WTC11 (cell line): ENCODE measurements around the gene XKR7. TPM values are rescaled to one million over a fixed set of nuclear protein-coding genes. Genes with fewer than 3 reads are reported as not detected.

Experiments used
- ATAC-seq: fragments of 200-7000 bp; cut with Tn5 transposase; 2 replicates; pipeline ENCODE4 v1.10.0; 2021; ENCODE audit warnings: mild to moderate bottlenecking, moderate library complexity
- CTCF ChIA-PET: fragments of 300-600 bp; sonication (Branson Sonifier 250); formaldehyde crosslinking; loops from one replicate; lab custom pipeline; 2021; ENCODE audit warnings: antibody characterized with exemption; lab: Charles Lee
- POLR2A ChIA-PET: fragments of 350-600 bp; sonication (Branson Sonifier 250); formaldehyde crosslinking; loops from one replicate; lab custom pipeline; 2021; ENCODE audit warnings: antibody characterized with exemption; lab: Charles Lee
- DNase-seq: peaks from one replicate; pipeline ENCODE4 v3.0.0; 2021; ENCODE audit warnings: low spot score
- H3K27ac Mint-ChIP-seq: 2 replicates; pipeline ENCODE4 v1.8.0; 2021; ENCODE audit warnings: mixed read lengths
- H3K27me3 Mint-ChIP-seq: 2 replicates; pipeline ENCODE4 v1.8.0; 2021; ENCODE audit warnings: low read depth, mild to moderate bottlenecking, moderate library complexity, mixed read lengths
- H3K36me3 Mint-ChIP-seq: 2 replicates; pipeline ENCODE4 v1.8.0; 2021; ENCODE audit warnings: mixed read lengths
- H3K4me1 Mint-ChIP-seq: 2 replicates; pipeline ENCODE4 v1.8.0; 2022; ENCODE audit warnings: mixed read lengths
- H3K4me3 Mint-ChIP-seq: 2 replicates; pipeline ENCODE4 v1.8.0; 2021; ENCODE audit warnings: mild to moderate bottlenecking, moderate library complexity, mixed read lengths
- H3K9me3 Mint-ChIP-seq: 2 replicates; pipeline ENCODE4 v1.8.0; 2021; ENCODE audit warnings: mixed read lengths
- EMX1 ChIP-seq: fragments of 250-450 bp; sonication (Bioruptor Pico); IDR thresholded peaks from 2 replicates; pipeline ENCODE4 v1.8.0; 2021; ENCODE audit warnings: mild to moderate bottlenecking
- ETV6 ChIP-seq: sonication (generic); formaldehyde crosslinking; IDR thresholded peaks from 2 replicates; pipeline ENCODE4 v1.8.1; 2022; ENCODE audit warnings: mild to moderate bottlenecking, missing genetic modification reagents
- FOXP1 ChIP-seq: sonication (generic); formaldehyde crosslinking; IDR thresholded peaks from 2 replicates; pipeline ENCODE4 v1.8.0; 2022; ENCODE audit warnings: missing genetic modification reagents, mild to moderate bottlenecking, moderate library complexity, borderline replicate concordance
- GABPB1 ChIP-seq: sonication (generic); formaldehyde crosslinking; IDR thresholded peaks from 2 replicates; pipeline ENCODE4 v1.8.1; 2023; ENCODE audit warnings: mild to moderate bottlenecking, missing genetic modification reagents
- GRHL2 ChIP-seq: fragments of 250-450 bp; sonication (Bioruptor Pico); IDR thresholded peaks from 2 replicates; pipeline ENCODE4 v1.8.0; 2022; ENCODE audit warnings: mild to moderate bottlenecking, moderate library complexity; ENCODE audit not compliant: insufficient replicate concordance, severe bottlenecking
- GTF2I ChIP-seq: fragments of 250-450 bp; sonication (Bioruptor Pico); conservative IDR thresholded peaks from 2 replicates; pipeline ENCODE4 v1.4.0; 2021; ENCODE audit warnings: mild to moderate bottlenecking
- IRF2 ChIP-seq: sonication (generic); formaldehyde crosslinking; IDR thresholded peaks from 2 replicates; pipeline ENCODE4 v1.8.0; 2022; ENCODE audit warnings: low read depth, missing genetic modification reagents, borderline replicate concordance
- JAZF1 ChIP-seq: fragments of 250-450 bp; sonication (Bioruptor Pico); IDR thresholded peaks from 2 replicates; pipeline ENCODE4 v1.9.0; 2021; ENCODE audit warnings: moderate library complexity, mild to moderate bottlenecking, inconsistent platforms
- MYBL2 ChIP-seq: sonication (generic); formaldehyde crosslinking; IDR thresholded peaks from 2 replicates; pipeline ENCODE4 v1.8.1; 2023; ENCODE audit warnings: mild to moderate bottlenecking, moderate library complexity, missing genetic modification reagents
- NFATC4 ChIP-seq: fragments of 250-450 bp; sonication (Bioruptor Pico); IDR thresholded peaks from 2 replicates; pipeline ENCODE4 v1.9.0; 2021; ENCODE audit warnings: mild to moderate bottlenecking
- NFYB ChIP-seq: sonication (generic); formaldehyde crosslinking; conservative IDR thresholded peaks from 2 replicates; pipeline ENCODE4 v1.8.0; 2022; ENCODE audit warnings: low read depth, missing genetic modification reagents
- OVOL2 ChIP-seq: fragments of 250-450 bp; sonication (Bioruptor Pico); IDR thresholded peaks from 2 replicates; pipeline ENCODE4 v1.9.0; 2021; ENCODE audit warnings: mild to moderate bottlenecking, borderline replicate concordance
- RELA ChIP-seq: sonication (generic); formaldehyde crosslinking; IDR thresholded peaks from 2 replicates; pipeline ENCODE4 v1.8.1; 2022; ENCODE audit warnings: missing genetic modification reagents, mild to moderate bottlenecking, borderline replicate concordance
- RORB ChIP-seq: fragments of 250-450 bp; sonication (Bioruptor Pico); IDR thresholded peaks from 2 replicates; pipeline ENCODE4 v1.9.0; 2021; ENCODE audit warnings: mild to moderate bottlenecking
- SMAD3 ChIP-seq: sonication (generic); formaldehyde crosslinking; IDR thresholded peaks from 2 replicates; pipeline ENCODE4 v1.8.0; 2022; ENCODE audit warnings: missing genetic modification reagents, mild to moderate bottlenecking, borderline replicate concordance
- SMAD4 ChIP-seq: sonication (generic); formaldehyde crosslinking; IDR thresholded peaks from 2 replicates; pipeline ENCODE4 v1.8.0; 2022; ENCODE audit warnings: mild to moderate bottlenecking, missing genetic modification reagents
- SP1 ChIP-seq: sonication (generic); formaldehyde crosslinking; conservative IDR thresholded peaks from 2 replicates; pipeline ENCODE4 v1.8.1; 2022; ENCODE audit warnings: missing genetic modification reagents
- TCF7 ChIP-seq: sonication (generic); formaldehyde crosslinking; IDR thresholded peaks from 2 replicates; pipeline ENCODE4 v1.8.0; 2022; ENCODE audit warnings: mild to moderate bottlenecking, low read depth, missing genetic modification reagents, moderate library complexity
- TEAD1 ChIP-seq: sonication (generic); formaldehyde crosslinking; IDR thresholded peaks from 2 replicates; pipeline ENCODE4 v1.8.0; 2022; ENCODE audit warnings: mild to moderate bottlenecking, missing genetic modification reagents
- TEAD4 ChIP-seq: sonication (generic); formaldehyde crosslinking; IDR thresholded peaks from 2 replicates; pipeline ENCODE4 v1.8.0; 2022; ENCODE audit warnings: mild to moderate bottlenecking, missing genetic modification reagents
- ZBTB21 ChIP-seq: sonication (generic); formaldehyde crosslinking; IDR thresholded peaks from 2 replicates; pipeline ENCODE4 v1.8.1; 2023; ENCODE audit warnings: mild to moderate bottlenecking, missing genetic modification reagents, borderline replicate concordance
- ZNF219 ChIP-seq: sonication (generic); formaldehyde crosslinking; IDR thresholded peaks from 2 replicates; pipeline ENCODE4 v1.8.0; 2023; ENCODE audit warnings: missing genetic modification reagents, mild to moderate bottlenecking, borderline replicate concordance
- ZNF416 ChIP-seq: fragments of 250-450 bp; sonication (Bioruptor Pico); IDR thresholded peaks from 2 replicates; pipeline ENCODE4 v1.9.0; 2021; ENCODE audit warnings: mild to moderate bottlenecking, inconsistent platforms
- total RNA-seq: library from RNA; stranded (reverse); gene quantifications from 3 replicates; pipeline ENCODE4 v1.2.3, GENCODE V29; 2021
- TF ChIP-seq, protein P1 (sequence below): sonication (generic); formaldehyde crosslinking; IDR thresholded peaks from 2 replicates; pipeline ENCODE4 v1.8.1; 2023; ENCODE audit warnings: mild to moderate bottlenecking, missing genetic modification reagents
- TF ChIP-seq, protein P2 (sequence below): fragments of 250-450 bp; sonication (Bioruptor Pico); IDR thresholded peaks from 2 replicates; pipeline ENCODE4 v1.9.0; 2021; ENCODE audit warnings: mild to moderate bottlenecking
- TF ChIP-seq, protein P3 (sequence below): sonication (generic); formaldehyde crosslinking; IDR thresholded peaks from 2 replicates; pipeline ENCODE4 v1.8.0; 2023; ENCODE audit warnings: missing genetic modification reagents
- TF ChIP-seq, protein P4 (sequence below): sonication (generic); formaldehyde crosslinking; conservative IDR thresholded peaks from 2 replicates; pipeline ENCODE4 v1.8.1; 2022; ENCODE audit warnings: mild to moderate bottlenecking, missing genetic modification reagents
- TF ChIP-seq, protein P5 (sequence below): sonication (generic); formaldehyde crosslinking; IDR thresholded peaks from 2 replicates; pipeline ENCODE4 v1.8.1; 2023; ENCODE audit warnings: mild to moderate bottlenecking, missing genetic modification reagents, moderate library complexity
- TF ChIP-seq, protein P6 (sequence below): sonication (generic); formaldehyde crosslinking; IDR thresholded peaks from 2 replicates; pipeline ENCODE4 v1.8.1; 2023; ENCODE audit warnings: mild to moderate bottlenecking, missing genetic modification reagents, borderline replicate concordance

XKR7 gene
- total RNA-seq, 1 experiment from 2014 or later = 2.5 TPM

DNA sequence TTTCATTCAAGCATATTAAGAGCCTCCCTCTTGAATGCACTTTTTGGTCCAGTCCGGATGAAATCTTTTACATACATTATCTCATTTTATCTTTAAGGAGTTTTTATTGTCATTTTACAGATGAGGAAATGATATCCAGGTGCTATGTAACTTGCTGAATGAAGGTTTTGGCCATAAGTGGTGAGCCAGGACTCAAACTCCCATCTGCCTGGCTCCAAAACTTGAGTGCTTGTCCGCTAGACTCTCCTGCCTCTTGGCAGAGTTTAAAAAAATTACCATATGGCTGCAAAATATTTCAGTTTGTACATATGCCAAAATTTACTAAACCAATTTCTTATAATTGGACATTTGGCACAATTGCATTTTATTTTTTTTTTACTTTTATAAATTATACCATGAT, 28.3 kb upstream of the XKR7 start:
- CTCF ChIA-PET = interaction anchor here (0.6 to 1.4 kb wide), 2 partner anchors 106 to 306 kb away, joined by 3 to 8 read pairs; no protein-coding TSS in a partner anchor
- H3K27me3 Mint-ChIP-seq = no peaks in the 10 kb centered on the region; the same call in 1 of the 2 replicates
- no peaks in the 10 kb centered on the region for H3K9me3 Mint-ChIP-seq
- peaks cover 4% of the 10 kb centered on the region for H3K36me3 Mint-ChIP-seq
- H3K4me3 Mint-ChIP-seq = no peak overlapping the region
- POLR2A ChIA-PET = no interaction called here
- DNase-seq (no peak), ATAC-seq (no peak)
- H3K27ac Mint-ChIP-seq = no peak overlapping the region
- H3K4me1 Mint-ChIP-seq = peaks cover 8% of the 10 kb centered on the region
- no peak for TF ChIP-seq NFATC4
- TF ChIP-seq, protein P1, sequence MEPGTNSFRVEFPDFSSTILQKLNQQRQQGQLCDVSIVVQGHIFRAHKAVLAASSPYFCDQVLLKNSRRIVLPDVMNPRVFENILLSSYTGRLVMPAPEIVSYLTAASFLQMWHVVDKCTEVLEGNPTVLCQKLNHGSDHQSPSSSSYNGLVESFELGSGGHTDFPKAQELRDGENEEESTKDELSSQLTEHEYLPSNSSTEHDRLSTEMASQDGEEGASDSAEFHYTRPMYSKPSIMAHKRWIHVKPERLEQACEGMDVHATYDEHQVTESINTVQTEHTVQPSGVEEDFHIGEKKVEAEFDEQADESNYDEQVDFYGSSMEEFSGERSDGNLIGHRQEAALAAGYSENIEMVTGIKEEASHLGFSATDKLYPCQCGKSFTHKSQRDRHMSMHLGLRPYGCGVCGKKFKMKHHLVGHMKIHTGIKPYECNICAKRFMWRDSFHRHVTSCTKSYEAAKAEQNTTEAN (CRISPR knock-in tag) = no peak
- TF ChIP-seq GTF2I = no peak
- TF ChIP-seq NFYB (CRISPR knock-in tag) = no peak
- TF ChIP-seq SP1 (CRISPR knock-in tag) = no peak
- TF ChIP-seq, protein P2, sequence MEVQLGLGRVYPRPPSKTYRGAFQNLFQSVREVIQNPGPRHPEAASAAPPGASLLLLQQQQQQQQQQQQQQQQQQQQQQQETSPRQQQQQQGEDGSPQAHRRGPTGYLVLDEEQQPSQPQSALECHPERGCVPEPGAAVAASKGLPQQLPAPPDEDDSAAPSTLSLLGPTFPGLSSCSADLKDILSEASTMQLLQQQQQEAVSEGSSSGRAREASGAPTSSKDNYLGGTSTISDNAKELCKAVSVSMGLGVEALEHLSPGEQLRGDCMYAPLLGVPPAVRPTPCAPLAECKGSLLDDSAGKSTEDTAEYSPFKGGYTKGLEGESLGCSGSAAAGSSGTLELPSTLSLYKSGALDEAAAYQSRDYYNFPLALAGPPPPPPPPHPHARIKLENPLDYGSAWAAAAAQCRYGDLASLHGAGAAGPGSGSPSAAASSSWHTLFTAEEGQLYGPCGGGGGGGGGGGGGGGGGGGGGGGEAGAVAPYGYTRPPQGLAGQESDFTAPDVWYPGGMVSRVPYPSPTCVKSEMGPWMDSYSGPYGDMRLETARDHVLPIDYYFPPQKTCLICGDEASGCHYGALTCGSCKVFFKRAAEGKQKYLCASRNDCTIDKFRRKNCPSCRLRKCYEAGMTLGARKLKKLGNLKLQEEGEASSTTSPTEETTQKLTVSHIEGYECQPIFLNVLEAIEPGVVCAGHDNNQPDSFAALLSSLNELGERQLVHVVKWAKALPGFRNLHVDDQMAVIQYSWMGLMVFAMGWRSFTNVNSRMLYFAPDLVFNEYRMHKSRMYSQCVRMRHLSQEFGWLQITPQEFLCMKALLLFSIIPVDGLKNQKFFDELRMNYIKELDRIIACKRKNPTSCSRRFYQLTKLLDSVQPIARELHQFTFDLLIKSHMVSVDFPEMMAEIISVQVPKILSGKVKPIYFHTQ = no peak
- TF ChIP-seq IRF2 = no peak
- TF ChIP-seq GABPB1 (CRISPR knock-in tag) = no peak
- TF ChIP-seq, protein P3, sequence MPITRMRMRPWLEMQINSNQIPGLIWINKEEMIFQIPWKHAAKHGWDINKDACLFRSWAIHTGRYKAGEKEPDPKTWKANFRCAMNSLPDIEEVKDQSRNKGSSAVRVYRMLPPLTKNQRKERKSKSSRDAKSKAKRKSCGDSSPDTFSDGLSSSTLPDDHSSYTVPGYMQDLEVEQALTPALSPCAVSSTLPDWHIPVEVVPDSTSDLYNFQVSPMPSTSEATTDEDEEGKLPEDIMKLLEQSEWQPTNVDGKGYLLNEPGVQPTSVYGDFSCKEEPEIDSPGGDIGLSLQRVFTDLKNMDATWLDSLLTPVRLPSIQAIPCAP (CRISPR knock-in tag) = no peak
- no peak for TF ChIP-seq ZNF416
- TF ChIP-seq MYBL2 (CRISPR knock-in tag) = no peak
- TF ChIP-seq JAZF1 = no peak
- TF ChIP-seq RORB (CRISPR knock-in tag) = no peak
- TF ChIP-seq TCF7 (CRISPR knock-in tag) = no peak
- no peak for TF ChIP-seq GRHL2 (CRISPR knock-in tag)
- no peak for TF ChIP-seq OVOL2 (CRISPR knock-in tag)
- no peak for TF ChIP-seq ZBTB21 (CRISPR knock-in tag)
- TF ChIP-seq ETV6 (CRISPR knock-in tag) = no peak
- no peak for TF ChIP-seq TEAD4
- TF ChIP-seq EMX1 (CRISPR knock-in tag) = no peak

DNA sequence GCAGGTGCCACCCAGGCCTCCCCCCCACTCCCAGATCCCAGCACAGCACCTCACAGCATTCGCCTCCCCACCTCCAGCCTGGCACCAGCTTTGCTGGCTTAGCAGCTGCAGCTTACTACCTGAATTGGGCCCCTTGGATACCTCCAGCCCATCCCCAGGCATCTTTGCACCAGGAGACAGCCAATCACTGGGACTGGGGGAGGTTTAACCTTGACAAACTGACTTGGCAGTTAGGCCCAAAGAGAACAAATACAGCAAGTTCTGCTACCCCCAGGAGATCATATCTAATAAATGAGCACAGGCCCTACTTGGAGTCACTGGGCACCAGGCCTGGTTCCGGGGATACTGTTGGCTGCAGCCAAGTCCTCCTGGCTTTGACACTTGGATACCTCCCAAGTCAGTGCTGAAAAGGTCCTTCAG, 24.9 kb upstream of the XKR7 start:
- no peak overlapping the region for H3K27ac Mint-ChIP-seq
- TF ChIP-seq, protein P4, sequence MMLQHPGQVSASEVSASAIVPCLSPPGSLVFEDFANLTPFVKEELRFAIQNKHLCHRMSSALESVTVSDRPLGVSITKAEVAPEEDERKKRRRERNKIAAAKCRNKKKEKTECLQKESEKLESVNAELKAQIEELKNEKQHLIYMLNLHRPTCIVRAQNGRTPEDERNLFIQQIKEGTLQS (CRISPR knock-in tag) = no peak
- TF ChIP-seq SMAD4 (CRISPR knock-in tag) = no peak
- no peak for TF ChIP-seq FOXP1 (CRISPR knock-in tag)
- TF ChIP-seq IRF2 = no peak
- TF ChIP-seq ZNF219 (CRISPR knock-in tag) = no peak
- TF ChIP-seq, protein P5, sequence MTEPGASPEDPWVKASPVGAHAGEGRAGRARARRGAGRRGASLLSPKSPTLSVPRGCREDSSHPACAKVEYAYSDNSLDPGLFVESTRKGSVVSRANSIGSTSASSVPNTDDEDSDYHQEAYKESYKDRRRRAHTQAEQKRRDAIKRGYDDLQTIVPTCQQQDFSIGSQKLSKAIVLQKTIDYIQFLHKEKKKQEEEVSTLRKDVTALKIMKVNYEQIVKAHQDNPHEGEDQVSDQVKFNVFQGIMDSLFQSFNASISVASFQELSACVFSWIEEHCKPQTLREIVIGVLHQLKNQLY = no peak
- TF ChIP-seq SMAD3 = no peak
- no peak for TF ChIP-seq TEAD1
- TF ChIP-seq, protein P6, sequence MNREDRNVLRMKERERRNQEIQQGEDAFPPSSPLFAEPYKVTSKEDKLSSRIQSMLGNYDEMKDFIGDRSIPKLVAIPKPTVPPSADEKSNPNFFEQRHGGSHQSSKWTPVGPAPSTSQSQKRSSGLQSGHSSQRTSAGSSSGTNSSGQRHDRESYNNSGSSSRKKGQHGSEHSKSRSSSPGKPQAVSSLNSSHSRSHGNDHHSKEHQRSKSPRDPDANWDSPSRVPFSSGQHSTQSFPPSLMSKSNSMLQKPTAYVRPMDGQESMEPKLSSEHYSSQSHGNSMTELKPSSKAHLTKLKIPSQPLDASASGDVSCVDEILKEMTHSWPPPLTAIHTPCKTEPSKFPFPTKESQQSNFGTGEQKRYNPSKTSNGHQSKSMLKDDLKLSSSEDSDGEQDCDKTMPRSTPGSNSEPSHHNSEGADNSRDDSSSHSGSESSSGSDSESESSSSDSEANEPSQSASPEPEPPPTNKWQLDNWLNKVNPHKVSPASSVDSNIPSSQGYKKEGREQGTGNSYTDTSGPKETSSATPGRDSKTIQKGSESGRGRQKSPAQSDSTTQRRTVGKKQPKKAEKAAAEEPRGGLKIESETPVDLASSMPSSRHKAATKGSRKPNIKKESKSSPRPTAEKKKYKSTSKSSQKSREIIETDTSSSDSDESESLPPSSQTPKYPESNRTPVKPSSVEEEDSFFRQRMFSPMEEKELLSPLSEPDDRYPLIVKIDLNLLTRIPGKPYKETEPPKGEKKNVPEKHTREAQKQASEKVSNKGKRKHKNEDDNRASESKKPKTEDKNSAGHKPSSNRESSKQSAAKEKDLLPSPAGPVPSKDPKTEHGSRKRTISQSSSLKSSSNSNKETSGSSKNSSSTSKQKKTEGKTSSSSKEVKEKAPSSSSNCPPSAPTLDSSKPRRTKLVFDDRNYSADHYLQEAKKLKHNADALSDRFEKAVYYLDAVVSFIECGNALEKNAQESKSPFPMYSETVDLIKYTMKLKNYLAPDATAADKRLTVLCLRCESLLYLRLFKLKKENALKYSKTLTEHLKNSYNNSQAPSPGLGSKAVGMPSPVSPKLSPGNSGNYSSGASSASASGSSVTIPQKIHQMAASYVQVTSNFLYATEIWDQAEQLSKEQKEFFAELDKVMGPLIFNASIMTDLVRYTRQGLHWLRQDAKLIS (CRISPR knock-in tag) = no peak
- no peak for TF ChIP-seq RELA

More for the DNA sequence above, 24.9 kb upstream of the XKR7 start:
- CTCF ChIA-PET = interaction anchor here (0.9 to 2.0 kb wide), 6 partner anchors 7 to 120 kb away, joined by 3 to 9 read pairs (median 4); partner anchors contain the start of gene PDRG1
- ATAC-seq = no peak
- no peak for DNase-seq
- H3K4me1 Mint-ChIP-seq = no peaks in the 10 kb centered on the region
- H3K9me3 Mint-ChIP-seq = peaks cover 2% of the 10 kb centered on the region
- POLR2A ChIA-PET = interaction anchor here (0.8 kb wide), 1 partner anchor 83 kb away, joined by 4 read pairs; no protein-coding TSS in a partner anchor
- no peak overlapping the region for H3K4me3 Mint-ChIP-seq
- peaks cover 31% of the 10 kb centered on the region for H3K36me3 Mint-ChIP-seq
- H3K27me3 Mint-ChIP-seq = no peaks in the 10 kb centered on the region
